ENCODE measurements around the gene EXT2.

GRCh38 chr11:44083433-44083832 lies 12.0 kb upstream of the EXT2 start:
- no peak for TF ChIP-seq CTCF (conservative IDR thresholded peaks at IDR 0.05)
- TF ChIP-seq ZFX (IDR thresholded peaks at IDR 0.05): no peak

Measured in C4-2B (cell line).